HG03108 (cell line): ENCODE results near the gene VSIG8.

ENCODE experiments used
- ATAC-seq: cut with Tn5 transposase; IDR thresholded peaks from one replicate; pipeline ENCODE4 v1.9.1; 2021; ENCODE audit warnings: moderate library complexity; ENCODE audit not compliant: unreplicated experiment

The VSIG8 gene

DNA sequence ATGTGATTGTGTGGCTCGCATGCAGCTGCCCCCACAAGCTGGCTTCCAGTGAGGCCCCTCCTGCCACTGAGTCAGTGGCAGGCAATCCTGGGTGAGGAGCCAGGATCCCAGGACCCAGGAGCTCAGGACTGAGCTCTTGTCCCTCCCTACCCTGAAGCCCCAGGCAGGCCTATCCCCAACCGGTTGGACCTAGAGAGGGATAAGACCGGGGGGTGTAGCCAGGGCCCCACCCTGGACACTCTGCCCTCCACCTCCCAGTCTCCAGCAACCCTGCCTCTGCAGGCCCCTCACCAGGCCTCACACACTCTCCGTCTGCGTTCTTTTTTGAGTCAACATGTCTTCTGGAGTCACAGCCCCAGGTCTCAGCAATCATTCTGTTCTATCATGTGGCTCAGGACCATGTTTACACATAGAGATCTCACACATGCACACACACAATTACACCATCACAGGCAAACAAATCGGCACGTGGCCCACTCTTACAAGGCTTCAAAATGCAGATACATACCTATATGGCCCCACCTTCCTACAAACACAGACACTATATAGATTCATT is 2.6 kb downstream of the VSIG8 start:
- no peak for ATAC-seq

DNA sequence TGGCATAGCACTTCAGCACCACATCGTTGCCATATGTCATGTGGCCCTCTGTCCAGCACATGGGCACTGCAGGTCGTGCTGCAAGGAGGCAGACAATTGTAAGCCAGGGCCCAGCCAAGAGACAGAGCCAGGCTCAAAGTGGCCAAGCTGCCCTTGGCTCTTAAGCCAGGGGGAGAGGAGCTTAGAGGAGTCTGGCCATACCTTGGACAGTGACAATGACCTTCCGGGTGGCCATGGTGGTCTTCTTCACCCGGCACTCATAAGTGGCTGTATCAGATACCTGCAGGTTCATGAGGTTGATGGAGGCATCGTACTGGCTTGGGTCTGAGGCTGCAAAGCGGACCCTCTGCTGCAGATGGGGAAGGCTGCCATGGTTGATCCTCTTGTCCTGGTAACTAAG is 4.6 kb downstream of the VSIG8 start:
- ATAC-seq: no peak

DNA sequence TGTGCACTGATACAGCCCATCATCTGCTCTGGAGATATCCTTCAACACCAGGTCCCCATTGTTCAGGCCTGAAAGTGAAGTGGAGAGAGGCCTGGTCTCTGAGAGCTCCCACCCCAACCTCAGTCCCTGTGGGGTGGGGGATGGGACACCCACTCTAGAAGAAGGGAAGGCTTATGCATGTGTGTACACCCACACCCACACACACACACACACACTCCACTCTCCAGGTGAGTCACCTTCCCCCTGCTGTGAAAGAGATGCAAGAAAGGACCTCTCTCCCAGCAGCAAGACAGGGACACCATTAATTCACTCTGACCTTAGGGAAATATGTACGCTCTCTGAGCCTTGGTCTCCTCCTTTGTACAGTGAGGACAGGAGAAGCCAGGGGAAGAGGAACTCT is 5.9 kb downstream of the VSIG8 start:
- no peak for ATAC-seq

DNA sequence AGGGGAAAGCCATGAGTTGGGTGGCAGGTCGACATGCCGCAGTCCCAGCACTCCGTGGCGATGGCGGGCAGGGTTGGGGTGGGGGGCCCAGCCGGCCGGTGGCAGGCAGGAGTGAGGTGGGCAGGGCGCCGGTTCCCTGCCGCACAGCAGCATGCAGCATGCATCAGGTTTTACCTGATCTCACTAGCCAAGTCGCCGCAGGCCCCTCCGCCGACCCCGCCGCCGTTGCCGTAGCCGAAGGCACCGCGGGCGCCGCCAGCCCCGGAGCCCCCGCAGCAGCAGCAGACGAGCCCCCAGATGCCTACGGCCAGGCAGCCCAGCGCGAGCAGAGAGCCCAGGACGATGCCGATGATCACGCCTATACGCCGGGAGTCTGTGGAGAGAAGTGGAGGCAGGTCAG is 6.7 kb downstream of the VSIG8 start:
- no peak for ATAC-seq

DNA sequence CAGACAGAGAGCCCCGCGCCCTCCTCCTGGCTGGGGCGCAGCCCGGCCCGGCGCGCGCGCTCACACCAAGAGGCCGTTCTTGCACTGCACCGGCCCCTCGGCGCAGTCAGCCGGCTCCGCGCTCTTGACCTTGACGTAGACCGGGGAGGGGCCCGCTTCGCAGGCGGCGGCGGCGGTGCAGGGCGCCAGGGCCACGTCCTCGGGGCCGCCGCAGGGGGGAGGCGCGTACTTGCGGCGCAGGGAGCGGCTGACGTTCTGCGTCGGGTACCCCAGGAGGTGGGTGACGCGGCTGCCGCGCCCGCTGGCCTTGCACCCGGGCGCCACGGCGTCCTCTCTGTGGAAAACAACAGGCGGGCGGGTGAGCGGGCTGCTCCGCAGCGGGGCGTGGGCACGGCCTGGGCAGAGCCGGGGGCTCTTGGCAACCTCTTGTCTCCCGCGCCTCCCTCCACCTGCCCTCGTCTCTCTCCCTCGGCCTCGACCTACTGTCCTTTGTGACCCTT is 7.7 kb downstream of the VSIG8 start:
- peak; percentile 65 for ATAC-seq

DNA sequence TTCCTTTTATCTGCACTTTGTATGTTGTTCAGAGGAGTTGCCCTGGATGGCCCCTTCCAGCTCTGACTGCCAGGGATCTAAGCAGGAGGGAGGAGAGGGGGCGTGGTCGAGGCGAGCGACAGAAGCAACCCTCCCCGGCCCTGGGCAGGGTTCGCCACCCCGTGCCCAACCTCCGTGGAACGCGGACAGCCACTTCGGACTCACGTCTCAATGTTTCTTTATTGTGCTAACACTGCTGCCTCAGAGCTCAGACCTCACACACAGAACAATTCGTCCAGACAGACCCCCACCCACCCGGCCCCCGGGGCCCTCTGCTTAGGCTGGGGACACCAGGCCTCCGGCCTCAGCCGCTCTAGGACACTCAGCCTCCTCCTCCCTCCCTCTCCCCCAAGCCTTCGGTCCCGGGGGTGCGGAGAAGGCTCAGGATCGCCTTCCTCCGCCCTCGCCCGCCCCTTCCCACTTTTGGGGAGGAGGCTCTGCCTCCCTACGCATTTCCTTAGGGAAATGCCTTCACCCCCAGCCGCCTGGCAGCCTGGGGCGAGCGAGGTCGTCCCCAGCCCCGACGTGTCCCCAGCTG is 8.3 kb downstream of the VSIG8 start:
- ATAC-seq: no peak

DNA sequence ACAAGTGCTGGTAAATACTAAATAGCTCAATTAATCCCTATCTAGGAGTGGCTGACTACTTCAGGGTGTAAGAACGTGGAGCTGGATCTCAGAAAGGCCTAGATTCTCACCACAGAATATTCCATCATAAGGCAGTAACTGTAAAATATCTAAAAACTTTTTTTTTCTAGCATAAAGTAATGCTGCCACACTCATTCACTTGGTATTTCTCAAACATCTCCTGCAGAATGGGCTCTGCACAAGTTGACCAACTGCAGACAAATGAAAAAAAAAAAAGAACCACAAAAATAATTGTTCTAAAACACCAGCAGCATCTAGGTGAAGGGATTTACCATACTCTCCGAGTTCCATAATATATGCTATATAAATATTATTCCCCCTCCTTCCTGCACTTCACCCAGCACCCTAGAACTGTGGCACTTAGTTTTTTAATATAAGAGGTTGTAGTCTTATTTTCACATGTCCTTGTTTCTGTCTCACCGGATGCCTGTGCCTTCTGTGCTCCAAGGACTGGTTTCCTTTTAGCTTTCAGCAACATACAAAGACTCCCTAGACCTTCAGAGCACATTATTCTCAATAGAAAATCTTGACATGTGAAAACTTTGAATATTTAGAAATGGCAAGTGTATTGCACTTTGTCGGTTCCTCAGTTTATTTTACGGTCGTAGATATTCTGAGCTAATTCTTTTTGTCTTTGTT is 8.9 kb downstream of the VSIG8 start:
- ATAC-seq: no peak

DNA sequence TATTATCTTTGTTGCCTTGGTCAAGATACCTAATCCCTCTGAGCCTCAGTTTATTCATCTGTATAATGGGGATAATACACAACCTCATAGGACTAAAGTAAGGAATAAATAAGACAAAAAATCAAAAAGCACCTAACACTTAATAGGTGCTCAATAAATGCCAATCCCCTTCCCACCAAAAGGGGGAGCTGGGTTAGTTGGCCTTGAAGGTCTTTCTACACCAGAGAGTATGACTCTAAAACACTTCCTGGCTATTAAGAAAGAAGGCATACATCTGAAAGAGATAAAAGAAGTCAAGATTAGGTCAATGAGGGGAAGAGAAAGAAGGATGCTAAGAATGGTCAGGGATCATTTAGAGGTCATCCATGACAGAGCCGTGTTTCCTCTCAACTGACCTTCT is 11.1 kb downstream of the VSIG8 start:
- no peak for ATAC-seq

DNA sequence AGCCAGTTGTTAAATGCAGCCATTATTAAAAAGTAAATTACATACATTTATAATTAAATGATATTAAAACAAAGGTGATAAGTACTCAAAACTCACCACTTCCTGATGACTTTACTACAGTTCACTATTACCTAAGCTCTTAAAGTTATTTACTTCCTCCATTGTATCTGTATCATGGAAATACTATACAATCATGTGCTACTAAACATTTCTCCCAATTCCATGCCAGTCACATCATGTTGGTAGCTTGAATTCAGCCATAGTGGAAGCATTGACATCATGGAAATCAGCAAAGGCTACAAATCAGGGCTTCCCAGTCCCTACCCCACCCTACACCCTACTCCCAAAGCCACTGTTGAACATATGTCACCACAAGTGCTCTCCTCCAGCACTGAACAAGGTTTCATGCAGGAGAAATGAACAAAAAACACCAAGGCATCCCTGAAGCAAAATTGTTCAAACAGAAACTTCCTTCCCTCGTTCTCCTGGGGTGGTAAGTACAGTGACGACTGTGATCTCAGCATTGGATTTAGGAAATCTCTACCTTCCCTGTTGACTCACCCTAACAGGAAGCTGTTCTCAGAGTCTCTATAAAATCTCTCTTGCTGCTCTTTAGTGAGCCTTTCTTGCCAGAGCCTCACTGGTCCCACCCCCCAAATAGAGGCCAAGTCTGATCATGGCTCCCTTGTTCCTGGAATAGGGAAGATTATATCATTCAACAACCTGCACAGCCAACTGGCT is 12.7 kb downstream of the VSIG8 start:
- no peak for ATAC-seq

DNA sequence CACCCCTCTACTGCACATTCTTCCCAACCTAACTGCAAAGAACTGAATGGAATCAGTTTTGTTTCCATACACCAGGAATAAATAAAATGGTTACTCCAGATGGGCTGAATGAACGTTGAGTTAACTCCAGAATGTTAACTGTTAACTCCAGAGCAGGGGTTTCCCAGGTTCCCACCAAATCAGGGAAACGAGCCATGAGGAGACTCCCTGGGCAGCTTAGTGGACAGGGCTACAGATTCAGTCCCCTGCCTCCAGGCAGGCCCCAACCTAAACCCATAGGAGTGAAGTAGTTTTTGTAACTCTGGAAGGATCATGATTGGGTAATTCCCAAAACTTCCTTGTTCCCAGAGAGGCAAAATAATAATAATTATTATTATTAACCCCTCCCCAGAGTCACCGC is 14.1 kb downstream of the VSIG8 start:
- ATAC-seq: no peak

DNA sequence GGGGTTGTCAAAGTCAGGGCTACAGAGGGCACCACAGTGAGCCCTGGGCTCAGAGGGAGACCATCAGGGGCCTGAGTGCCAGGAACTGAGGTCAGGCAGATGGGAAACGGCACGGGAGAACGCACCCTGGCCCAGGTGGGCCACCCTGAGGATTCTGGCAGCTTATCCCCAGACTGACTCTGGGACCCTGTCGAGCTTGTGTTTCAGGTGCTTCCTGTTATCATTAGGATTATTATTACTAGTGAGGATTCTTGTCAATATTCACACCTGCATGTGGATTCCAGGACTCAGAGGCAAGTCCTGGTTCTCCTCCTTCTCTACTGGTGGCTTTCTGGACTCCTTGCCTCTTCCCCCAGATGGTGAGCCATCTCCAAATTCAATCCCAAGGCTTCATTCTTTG is 15.2 kb downstream of the VSIG8 start:
- ATAC-seq: no peak

DNA sequence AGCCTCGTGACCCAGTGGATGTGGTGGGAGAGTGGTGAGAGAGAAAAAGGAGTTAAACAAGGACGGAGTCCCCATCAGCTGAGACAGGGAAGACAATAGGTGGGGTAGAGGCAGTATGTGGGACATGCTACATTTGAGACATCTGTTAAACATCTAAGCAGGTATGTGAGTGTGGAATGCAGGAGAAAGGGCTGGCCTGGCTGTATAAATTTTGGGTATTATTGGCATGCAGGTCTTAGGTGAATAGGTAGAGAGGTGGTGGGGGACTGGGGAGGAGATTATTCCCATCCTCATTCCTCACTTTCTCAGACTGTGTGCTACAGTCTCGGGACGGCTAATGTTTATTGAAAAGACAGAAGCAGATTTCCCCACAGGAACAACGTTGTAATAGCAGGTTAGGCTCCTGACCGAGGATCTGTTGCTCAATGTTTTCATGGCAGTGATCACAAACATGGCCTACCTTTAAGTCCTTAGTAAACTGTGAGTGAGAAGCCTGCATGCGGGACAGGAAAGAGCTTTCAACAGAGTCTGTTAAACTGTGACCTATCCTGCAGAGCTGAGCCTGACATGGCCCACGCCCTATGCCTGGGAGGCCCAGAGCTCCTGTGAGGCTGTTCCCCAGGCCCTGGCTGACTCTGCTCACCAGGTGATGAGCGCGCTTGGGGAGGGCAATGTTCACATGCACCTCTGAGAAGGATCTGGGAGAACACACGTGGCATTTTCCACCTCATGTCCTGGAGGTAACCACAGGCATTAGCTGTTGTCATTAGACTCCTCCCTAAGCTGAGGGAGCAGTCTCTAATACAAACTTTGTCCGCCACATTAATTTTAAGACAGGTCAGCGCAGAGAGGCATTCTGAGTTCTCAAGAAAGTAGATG is 16.5 kb downstream of the VSIG8 start:
- ATAC-seq: no peak

DNA sequence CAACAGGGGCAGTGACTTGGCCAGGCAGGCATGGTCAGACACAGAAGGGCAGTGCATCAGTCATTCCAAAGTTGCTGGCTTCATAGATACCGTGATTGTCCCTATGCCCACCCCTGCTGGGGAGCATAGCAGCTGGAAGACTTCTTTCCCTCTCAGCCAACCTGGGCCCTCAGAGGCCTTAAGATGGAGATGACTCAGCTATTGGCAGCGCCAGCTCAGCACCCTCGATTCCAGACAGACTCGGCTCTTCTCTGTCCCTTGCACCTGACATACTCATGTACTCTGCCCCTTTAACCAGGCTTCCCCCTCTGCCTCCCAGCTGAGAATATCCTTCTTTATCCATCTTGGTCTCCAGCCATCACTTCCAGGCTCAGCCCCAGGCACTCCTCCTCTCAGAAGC is 19.0 kb downstream of the VSIG8 start:
- ATAC-seq: no peak

DNA sequence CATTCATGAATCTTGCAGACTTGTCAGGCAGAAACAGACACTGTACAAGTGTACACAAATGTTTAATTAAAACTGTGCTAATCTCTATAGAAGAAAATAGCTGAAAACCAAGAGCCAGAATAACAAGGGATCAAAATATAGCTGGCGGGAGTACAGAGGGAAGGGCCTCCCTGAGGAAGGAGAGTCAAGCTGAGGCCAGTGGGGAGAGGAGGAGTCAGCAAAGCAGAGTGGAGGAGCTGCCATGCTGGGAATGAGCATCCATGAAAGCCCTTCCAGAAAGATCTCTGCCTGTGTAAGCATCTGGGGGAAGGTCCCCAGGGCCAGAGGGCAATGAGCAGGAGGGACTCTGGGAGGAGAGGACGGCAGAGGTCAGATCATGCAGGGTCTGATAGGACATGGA is 20.7 kb downstream of the VSIG8 start:
- ATAC-seq: no peak

DNA sequence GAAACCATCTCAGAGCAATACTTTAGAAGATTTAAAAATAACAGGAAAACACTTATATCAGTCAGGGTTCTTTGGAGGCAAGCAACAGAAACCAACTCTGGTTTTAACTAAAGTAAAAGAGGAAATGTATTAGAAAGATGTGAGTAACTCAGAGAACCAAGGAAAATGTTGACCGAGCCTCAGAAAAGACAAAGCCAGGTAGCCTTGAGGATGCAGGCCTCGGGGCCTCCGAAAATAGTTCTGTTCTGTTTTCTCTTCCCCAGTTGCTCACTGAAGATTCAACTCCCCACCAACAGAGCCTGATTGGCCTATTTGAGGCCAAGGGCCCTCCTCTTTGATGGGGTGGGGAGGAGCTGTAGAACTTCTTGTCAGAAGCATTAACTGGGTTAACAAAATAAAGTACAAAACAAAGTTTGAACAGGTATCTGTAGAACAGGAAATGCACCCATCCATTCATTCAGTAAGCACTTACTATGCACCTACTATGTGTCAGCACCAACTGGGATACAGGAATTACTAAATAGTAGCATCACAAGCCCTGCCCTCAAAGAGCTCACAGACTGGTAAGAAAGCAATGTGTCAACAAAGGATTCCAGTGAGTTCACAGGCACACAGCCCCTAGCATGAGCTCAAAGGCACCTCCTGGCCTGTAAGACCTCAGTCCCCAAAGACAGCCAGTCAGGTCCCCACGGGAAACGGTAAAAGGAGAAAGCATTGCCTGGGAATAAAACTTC is 23.2 kb downstream of the VSIG8 start:
- peak; percentile 43 for ATAC-seq

DNA sequence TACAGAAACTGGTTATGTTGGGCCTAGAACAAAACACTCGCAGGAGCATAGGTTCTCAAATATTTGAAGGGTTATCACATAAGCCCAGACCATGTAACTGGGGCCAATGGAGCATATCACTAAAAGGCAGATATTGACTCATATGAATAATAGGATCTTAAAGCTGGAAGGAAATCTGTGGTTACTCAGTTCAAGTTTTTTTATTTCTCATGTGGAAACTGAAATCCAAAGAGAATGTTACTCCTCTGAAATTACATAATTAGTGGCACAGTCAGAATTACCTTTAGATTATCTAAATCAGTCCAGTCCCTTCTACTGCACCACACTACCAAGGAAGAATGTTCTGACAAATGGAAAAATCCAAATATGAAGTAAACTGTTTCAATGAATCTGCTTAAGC is 23.7 kb downstream of the VSIG8 start:
- ATAC-seq: peak; percentile 31

DNA sequence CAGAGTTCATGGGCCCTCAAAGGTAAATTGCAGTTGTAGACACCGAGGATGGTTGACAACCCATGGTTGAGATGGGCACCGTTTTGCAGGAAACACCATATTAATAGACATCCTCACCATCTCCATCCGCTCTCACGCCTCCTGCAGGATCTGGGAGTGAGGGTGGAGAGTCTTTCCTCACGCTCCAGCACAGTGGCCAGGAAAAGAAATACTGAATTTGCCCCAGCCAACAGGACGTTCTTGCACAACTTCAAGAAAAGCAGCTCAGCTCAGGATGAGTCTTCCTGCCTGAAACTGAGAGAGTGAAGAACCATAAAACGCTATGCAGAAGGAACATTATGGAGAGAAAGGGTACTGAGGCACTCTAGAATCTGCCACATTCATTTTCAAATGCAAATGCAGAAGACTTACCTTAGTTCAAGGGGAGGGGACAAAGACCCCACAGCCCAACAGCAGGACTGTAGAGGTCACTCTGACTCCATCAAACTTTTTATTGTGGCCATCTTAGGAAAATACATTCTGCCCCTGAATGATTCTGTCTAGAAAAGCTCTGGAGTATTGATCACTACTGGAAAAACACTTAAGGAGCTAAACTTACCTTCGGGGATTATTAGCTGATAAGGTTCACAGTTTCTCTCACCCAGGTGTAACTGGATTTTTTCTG is 26.5 kb downstream of the VSIG8 start:
- no peak for ATAC-seq

DNA sequence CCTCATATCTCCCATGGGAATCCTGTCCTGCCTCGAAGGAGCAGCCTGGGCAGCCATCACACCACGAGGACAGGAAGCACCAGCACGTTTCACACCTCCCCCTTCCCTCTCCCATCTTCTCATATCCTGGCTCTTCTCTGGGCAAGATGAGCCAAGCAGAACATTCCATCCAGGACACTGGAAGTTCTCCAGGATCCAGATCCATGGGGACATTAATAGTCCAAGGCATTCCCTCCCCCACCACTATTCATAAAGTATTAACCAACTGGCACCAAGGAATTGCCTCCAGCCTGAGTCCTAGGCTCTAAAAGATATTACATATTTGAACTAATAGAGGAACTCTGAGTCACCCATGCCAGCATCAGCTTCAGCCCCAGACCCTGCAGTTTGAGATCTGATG is 27.1 kb downstream of the VSIG8 start:
- no peak for ATAC-seq

DNA sequence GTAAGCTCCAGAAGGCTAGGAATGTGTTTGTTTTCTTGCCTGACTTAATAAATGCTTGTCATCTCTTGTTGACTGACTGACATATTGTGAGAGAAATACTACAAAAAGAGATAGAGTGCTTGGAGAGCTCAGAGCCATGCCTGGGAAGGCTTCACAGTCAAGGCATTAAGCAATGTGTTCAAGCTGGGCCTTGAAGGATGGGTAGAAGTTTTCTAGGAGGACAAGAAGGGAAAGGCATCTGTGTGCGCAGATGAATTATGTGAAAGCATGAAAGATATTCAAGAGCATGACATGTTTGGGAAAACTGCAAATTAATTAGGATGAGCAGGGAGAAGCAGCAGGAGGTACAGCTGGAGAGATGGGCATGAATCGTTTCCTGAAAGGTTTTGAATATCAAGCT is 30.1 kb downstream of the VSIG8 start:
- no peak for ATAC-seq
